Measurements from ENCODE around the gene SIPA1L3.

SIPA1L3 gene

DNA sequence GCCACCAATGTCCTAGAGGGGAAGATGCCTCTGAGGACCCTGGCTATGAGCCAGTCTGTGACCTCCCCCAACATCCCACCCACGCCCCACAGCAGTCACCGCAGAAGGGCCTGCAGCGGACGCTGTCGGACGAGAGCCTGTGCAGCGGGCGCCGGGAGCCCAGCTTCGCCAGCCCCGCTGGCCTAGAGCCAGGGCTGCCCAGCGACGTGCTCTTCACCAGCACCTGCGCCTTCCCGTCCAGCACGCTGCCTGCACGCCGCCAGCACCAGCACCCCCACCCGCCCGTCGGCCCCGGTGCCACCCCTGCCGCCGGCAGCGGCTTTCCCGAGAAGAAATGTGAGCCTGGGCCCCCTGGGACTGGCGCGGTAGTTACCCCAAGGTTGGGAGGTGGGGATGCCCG is 286.4 kb downstream of the SIPA1L3 start:
- DNase-seq (ENCODE audit: low read depth in 2 of 2), result no peak

DNA sequence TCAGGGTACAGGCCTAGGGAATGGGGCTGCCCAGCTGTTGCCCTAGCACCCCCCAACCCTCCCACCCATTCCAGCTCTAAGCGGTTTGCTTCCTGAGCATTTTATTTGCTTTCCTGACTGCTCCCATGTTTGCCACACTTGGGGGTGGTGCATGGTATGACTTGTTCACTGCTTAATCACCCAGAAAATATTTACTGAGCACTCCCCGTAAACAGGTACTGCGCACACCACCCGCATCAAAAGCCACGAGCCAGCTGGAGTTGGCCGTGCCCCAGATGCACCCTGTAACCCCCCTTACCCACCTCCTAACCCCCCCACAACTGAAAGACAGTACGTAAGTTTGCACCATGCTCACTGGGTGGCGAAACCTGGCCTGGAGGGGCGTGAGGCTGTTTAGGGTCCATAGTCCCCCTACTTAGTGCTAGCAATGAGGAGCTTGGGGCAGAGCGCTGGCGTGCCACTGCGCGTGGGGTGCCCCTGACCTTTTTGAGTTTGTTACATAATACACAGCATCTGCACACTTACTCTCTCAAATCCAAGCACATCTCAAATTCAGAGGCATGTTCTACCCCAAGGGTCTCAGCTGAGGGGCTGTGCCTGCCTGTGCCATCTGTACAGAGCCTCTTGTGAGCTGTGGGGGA is 287.2 kb downstream of the SIPA1L3 start:
- DNase-seq (ENCODE audit: low read depth in 2 of 2), result no peak

DNA sequence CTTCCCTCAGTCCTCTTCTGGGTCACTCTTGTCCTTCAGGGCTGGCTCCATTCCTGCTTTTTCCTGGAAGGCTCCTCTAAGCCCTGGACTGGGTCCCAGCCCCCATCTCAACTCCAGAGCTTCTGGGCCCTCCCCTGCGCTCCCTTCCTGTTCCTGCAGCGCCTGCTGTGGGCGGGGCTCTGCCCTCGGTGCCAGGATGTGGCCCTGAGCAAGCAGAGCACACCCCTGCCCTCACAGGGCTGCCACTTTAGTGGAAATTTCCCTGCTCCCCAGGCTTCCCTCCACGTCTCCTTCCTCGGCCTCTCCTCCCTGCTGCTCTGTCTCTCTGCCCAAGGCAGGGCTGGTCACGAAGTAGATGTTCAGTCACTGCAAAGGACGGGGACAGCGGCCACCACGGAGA is 288.2 kb downstream of the SIPA1L3 start:
- DNase-seq (ENCODE audit: low read depth in 2 of 2), result no peak

DNA sequence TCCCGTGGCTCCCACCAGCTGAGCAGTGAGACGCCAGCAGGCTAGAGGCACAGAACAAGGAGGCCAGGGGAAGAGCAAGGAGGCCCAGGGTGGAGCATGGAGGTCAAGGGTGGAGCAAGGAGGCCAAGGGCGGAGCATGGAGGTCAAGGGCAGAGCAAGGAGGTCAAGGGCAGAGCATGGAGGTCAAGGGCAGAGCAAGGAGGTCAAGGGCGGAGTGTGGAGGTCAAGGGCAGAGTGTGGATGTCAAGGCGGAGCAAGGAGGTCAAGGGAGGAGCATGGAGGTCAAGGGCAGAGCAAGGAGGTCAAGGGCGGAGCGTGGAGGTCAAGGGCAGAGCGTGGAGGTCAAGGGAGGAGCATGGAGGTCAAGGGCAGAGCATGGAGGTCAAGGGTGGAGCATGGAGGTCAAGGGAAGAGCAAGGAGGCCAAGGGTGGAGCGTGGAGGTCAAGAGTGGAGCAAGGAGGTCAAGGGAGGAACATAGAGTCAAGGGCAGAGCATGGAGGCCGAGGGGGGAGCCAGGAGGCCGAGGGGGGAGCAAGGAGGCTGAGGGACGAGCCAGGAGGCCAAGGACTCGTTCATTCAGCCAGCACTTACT is 289.3 kb downstream of the SIPA1L3 start:
- DNase-seq (ENCODE audit: low read depth in 2 of 2), result no peak

DNA sequence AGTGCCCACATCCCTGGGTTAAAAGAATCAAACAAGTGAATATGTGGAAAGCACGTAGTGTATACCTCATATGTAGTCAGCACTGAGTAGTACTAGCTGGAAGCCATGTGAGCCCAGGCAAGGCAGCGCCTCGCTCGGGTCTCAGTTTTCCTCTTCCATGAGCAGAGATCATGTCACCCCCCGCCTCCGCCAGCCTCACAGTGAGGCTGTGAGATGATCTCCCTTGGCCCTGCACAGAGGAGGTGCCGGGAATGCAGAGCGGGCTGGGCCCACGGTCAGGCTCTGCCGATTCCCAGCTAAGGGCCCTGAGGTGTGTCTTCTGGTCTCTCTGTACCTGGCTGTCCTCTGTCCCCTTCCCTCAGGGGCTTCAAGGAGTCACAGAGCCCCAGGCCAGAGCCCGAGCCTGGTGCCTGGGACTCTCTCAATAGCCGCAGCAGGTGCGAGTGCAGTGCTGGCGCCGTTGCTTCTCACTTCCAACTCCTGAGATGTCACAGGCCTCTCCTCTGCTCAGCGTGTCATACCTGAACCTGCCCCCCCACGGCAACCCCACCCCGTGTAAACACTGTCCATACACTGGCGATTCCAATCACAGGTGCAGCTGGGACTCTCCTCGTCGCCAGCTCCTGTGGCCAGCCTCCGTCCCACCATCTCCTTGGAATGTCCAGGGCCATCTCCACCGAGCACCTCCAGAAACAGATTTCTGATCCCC is 290.1 kb downstream of the SIPA1L3 start:
- DNase-seq (ENCODE audit: low read depth in 2 of 2), result no peak

DNA sequence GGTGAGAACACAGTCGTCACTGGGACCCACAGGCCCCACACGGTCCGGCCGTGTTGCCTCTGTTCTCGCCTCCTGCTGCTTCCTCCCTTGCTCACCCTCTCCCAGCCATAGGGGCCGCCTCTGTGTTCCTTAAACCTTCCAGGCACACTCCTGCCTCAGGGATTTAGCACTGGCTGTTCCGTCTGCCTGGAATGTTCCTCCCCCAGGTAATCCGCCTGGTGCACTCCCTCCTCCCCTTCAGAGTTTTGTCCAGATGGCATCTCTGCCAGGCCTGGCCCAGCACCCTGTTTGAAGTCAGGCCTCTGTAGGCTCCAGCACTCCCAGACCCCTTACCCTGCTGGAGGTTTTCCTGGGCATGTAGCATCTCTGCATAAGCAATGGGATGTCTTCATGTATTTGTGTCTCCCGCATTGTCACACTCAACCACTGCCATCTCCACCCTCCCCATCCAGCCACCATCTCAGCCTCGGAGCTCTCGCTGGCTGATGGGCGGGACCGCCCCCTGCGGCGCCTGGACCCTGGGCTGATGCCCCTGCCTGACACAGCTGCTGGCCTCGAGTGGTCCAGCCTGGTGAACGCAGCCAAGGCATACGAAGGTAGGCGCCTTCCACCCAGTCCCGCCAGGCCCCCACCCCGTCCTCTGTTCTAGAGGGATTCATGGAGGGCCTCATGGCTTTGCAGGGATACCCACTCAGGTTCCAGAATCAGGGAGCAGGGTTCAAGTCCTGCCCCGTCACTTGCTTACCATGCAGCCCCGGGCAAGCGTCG is 291.1 kb downstream of the SIPA1L3 start:
- DNase-seq (ENCODE audit: low read depth in 2 of 2), result no peak

DNA sequence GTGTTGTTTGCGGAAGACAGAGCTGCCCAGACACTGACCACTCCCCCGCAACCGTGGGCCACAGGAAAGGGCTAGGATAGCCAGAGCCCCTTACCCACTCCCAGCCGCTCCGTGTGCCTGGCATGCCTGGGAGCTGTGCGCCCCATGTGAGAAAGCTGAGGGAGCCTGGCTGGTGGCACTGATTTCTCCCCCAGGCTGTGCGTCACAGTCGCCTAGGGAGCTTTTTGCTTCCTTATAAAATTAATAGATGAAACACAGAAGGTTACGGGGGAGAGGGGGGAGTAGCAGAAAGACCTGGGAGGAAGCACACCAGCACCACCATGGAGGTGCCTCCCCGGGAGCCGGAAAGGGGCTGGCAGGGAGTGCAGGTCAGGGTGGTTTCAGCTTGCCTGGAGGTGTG is 292.3 kb downstream of the SIPA1L3 start:
- no peak for DNase-seq (ENCODE audit: low read depth in 2 of 2)

DNA sequence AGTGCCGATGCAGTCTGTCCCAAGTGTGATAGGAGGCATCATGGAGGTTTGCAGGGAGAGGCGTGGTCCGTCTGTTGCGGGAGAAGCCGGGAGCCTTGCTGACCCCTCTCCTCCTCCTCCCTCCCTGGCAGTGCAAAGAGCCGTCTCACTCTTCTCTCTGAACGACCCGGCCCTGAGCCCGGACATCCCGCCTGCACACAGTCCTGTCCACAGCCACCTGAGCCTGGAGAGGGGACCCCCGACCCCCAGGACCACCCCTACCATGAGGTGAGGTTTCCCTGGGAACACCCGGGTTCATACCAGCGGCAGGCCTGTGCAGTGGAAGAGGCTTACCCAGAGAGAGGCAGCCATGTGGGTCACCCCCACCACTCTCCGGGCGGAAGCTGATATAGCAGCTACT is 294.7 kb downstream of the SIPA1L3 start:
- DNase-seq (ENCODE audit: low read depth in 2 of 2), result no peak

DNA sequence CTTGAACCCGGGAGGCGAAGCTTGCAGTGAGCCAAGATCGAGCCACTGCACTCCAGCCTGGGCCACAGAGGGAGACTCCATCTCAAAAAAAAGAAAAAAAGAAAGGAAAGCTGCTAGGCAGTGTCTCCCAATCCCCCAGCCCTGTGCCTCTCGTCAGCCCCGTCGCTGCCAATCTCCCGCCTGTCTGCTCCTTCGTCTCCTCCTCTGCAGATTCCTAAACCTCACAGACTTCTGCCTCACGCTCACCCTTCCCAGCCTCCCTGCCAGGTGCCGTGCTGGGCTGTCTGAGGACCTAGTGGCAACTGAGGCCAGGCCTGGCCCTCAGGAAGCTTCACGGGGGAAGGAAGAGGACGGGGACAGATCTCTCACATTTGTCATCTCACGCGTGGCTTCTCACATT is 295.5 kb downstream of the SIPA1L3 start:
- no peak for DNase-seq (ENCODE audit: low read depth in 2 of 2)

DNA sequence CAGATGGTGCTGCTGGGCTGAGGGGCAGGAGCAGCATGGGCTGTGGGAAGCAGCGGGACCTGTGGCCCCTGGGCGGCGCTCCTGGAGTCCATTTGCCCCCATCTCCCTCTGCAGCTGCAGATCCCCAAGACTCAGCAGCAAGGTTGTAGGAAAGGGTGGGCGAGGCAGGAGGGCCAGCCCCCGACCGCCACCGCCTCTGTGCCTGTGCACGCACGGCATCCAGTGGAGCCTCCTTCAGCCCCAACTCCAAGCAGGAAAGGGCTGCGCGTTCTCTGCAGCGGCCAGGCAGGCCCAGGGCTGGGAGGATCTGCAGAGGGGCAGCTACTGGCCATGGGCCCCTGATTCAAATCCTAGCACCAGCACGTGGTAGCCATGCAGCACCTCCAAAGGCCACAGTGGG is 296.2 kb downstream of the SIPA1L3 start:
- no peak for DNase-seq (ENCODE audit: low read depth in 2 of 2)

DNA sequence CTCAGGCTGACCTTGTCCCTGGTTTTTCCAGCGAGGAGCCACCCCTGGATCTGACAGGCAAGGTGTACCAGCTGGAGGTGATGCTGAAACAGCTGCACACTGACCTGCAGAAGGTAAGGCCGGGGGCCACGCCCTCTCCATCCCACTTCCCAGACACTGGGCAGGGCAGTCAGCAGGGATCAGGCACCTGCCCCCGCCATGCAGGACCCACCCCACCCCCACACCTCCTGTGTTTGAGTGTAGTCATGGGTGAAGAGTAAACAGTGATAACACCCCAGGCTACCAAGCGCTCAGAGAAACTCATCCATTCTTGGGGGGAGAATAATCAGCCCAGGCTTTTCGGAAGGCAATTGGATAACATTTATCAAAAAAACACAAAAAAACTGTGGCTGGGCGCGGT is 297.1 kb downstream of the SIPA1L3 start:
- DNase-seq (ENCODE audit: low read depth in 2 of 2), result no peak

DNA sequence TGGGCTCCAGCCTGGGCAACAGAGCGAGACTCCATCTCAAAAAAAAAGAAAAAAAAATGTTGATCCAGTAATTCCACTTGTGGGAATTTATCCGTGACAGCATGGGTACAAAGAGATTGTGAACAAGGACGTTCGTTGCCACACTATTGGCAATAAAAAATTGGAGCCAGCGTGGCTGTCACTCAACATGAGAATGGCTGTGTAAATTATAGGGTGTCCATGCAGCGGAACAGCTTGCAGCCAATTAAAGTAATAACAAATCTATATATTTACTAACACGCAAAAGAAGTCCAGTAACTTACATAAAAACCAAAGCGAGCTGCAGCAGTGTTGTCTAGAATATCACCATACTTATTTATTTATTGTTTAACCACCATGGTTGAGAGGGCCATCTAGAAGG is 297.7 kb downstream of the SIPA1L3 start:
- DNase-seq (ENCODE audit: low read depth in 2 of 2), result no peak

DNA sequence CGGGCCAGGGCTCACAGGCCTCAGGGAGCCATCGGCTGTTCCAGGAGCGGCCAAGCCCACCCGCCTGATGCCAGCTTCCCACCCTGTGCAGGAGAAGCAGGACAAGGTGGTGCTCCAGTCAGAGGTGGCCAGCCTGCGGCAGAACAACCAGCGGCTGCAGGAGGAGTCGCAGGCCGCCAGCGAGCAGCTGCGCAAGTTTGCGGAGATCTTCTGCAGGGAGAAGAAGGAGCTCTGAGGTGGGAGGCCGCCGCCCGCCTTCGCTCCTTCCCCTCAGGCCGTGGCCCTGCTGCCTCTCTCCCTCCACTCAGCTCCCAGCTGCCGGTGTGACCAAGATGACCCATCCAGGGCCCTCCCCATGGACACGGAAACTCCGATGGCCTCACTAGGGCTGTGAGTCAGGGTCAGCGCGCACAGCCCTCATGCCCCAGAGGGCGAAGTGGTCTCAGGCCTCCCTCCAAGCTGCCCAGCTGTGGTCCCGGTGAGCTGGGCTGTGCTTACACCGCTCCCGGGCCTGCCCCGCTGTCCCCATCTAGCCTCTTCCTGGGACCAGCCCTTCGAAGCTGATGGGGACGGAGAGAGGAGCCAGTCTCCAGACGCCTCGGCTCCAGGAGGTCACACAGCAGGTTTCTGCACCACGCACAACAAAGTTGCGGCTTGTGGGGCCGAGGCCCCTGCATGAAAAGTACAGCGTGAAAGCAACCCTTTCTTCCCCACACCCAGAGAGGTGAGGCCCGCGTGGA is 299.2 kb downstream of the SIPA1L3 start:
- DNase-seq (ENCODE audit: low read depth in 2 of 2), result no peak

DNA sequence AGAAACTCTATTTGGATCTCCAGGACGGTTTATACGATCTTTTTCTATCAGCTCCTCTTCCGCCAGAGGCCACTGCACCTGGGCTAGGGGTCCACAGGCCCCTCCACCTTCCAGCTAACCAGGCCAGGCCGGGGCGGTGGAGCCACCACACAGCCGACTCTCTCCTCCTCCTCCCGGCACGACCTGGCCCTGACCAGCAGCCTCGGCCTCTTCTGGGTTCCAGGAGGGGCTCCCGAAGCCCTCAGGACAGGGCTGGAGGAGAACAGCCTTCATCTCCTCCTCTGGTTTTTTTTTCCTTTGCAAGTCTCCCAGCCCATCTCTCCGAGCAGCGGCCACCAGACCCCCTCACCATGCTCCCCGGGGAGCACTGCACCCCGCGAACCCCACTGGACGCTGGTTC is 299.9 kb downstream of the SIPA1L3 start:
- no peak for DNase-seq (ENCODE audit: low read depth in 2 of 2)

DNA sequence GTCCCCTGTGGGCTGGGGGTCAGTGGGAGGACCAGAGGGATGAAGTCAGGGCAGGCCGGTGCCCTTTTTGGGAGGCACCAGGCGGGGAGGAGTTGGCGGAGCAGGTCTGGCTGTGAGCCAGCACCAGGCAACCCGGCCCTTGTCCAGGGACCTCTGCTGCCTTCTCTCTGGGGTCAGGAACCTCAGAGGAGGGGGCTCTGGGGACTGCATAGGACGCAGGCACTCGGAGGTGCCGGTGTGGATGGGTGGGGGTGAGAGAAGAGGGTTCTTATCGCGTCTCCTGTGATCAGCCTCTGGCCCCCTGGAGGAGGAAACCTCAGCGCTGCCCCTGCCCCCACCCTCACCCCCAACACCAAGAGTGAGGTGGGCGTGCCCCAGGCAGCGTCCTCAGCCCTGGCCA is 300.5 kb downstream of the SIPA1L3 start:
- no peak for DNase-seq (ENCODE audit: low read depth in 2 of 2)

DNA sequence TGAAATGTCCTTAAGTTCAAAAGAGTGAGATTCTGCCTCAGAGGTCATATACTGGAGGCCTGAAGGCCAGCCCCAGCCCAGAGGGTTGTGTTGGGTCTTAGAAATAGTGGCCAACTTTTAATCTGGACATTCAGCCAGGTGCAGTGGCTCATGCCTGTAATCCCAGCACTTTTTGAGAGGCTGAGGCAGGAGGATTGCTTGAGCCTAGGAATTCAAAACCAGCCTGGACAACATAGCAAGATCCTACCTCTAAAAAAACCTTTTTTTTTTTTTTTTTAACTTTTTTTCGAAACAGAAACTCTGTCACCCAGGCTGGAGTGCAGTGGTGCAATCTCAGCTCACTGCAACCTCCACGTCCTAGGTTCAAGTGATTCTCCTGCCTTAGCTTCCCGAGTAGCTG is 301.6 kb downstream of the SIPA1L3 start:
- DNase-seq (ENCODE audit: low read depth in 2 of 2), result no peak

DNA sequence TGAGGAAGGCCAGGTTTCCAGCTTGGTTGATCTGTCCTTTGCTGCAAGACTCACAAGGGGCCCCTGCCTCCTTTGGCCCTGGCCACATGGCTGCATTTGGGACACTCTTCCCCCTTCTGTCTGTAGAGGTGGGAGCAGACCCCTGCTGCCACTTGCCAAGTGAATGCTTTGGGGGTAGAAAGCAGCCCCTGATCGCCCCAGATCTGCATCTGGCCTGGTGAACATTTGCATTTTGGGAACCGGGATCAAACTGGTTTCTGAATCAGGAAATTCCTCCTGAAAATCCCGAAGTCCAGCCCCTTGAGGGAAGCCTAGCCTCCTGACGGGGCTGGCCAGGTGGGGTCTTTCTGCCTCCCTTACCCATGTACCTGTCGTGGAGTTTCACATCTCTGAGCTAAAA is 302.1 kb downstream of the SIPA1L3 start:
- no peak for DNase-seq (ENCODE audit: low read depth in 2 of 2)

DNA sequence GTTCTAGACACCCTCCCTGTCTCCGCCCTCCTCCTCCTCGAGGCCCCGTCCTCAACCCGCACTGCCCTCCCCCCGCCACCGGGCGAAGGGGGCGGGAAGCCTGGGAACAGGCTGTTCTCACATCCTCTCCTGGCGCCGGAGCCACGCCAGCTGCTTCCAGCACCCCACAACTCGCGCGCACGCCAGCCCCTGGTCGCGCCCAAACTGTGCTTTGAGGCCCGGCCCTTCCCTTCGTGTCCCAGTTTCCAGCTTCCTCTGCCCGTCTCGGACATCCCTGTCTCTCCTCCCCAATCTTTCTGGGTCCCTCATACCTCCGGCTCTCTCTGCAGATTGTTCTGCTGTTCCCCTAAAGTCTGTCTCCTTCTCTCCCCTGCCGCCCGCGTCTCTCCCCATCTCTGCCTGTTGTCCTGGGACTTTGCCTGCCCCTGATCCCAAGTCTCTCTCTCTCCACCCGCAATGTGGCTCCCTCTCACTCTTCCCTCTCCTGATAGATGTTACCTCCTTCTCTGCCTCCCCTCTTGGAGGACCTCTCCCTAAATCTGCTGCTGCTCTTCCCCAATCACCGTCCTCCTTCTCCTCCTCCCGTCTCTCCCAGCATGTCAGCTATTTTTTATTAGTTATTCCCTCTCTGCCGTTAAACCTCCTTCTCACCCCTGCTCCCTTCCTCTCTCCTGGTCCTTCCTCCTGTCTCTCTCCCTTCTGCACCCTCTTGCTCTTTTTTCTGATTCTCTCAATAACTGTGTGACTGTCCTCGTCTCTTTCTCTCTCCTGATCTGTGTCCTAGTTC is 302.9 kb downstream of the SIPA1L3 start:
- DNase-seq (ENCODE audit: low read depth in 2 of 2), result no peak

DNA sequence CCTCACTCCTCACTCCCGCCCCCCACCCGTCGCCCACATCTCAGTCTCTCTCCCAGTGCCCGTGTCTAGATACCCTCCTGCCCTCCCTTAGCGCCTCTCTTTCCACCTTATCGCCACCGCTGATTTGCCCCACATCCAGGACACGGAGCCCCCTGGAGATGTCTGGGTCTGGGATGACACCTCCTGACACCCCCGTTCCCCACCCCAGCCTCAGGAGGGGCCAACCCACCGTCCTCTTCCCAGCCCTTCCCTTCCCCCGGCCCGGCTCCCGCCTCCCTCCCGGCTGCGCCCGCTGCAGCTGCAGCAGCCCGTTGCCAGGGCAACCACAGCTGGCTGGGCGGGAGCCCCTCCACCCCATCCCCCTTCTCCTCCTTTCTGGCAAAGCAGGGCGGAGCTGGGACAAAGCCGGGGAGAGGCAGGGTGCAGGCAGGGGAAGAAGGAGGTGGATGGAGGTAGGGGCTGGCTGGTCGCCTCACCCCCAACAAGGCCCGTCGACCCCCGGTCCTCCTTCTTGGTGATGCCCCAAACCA is 303.5 kb downstream of the SIPA1L3 start:
- no peak for DNase-seq (ENCODE audit: low read depth in 2 of 2)

DNA sequence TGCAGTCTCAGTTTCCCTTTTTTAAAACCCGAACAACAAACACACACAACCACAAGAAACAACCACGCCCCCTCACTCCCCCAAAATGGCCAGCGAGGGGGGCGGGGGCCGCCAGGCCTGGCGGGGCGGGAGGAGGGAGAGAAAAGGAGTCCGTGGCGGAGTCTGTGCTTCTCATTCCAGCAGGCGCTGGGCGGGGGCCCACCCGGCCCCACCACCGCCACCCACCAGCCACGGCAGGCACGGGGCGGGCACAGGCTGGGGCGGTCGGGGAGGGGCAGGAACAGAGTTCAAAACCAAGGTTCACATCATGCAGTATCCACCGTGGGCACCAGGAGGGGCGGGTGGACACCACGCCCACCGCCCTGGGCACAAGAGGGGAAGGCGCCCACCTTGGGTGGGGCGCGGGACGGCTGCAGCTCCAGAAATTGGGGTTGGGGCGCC is 304.2 kb downstream of the SIPA1L3 start:
- no peak for DNase-seq (ENCODE audit: low read depth in 2 of 2)

DNA sequence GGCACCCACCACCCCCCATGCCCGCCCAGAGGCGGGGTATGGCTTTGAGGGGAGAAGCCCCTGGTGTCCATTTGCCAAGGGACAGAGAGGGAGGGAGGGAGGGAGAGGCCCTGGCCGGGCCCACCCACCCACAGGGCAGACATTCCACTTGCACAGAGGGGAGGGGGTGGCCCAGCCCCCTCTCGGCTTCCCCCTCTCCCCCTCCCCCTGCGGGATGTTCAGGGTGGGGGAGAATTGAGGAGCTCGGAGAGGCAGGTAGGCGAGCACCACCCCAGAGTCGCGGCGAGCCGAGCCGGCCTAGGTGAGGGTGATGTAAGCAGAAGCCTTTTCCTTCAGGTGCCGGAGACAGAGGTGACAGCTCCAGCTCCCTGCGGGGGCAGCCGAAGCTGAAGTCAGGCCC is 304.8 kb downstream of the SIPA1L3 start:
- DNase-seq (ENCODE audit: low read depth in 2 of 2), result no peak
